Breast epithelium (tissue), 3 donors: Measurements from ENCODE around the gene SLC17A8.

ENCODE experiments used
- CTCF ChIP-seq, 3 donors: fragments of 450-650 bp; IDR thresholded peaks; one replicate each; pipeline ENCODE4 v1.5.1; 2016 to 2017; ENCODE audit warnings: antibody characterized with exemption in 3 of 3, mild to moderate bottlenecking in 3 of 3, moderate library complexity in 3 of 3
- POLR2A ChIP-seq: fragments of 450-650 bp; IDR thresholded peaks from one replicate; pipeline ENCODE4 v1.6.1; 2016; ENCODE audit warnings: antibody characterized with exemption, mild to moderate bottlenecking, moderate library complexity
- POLR2AphosphoS5 ChIP-seq, 3 donors: sonication (generic); formaldehyde crosslinking; IDR thresholded peaks; one replicate each; pipeline ENCODE4 v1.6.1; 2017; ENCODE audit warnings: antibody characterized with exemption in 3 of 3

GRCh38 chr12:100433701-100434100 lies 76.8 kb downstream of the SLC17A8 start:
- TF ChIP-seq POLR2A (no peak), CTCF (IDR thresholded peaks at IDR 0.05) (no peak), POLR2AphosphoS5 (IDR thresholded peaks at IDR 0.05) (no peak)
